Hindlimb muscle (tissue), 1 donor: ENCODE measurements around the gene TOLLIP. TPM values are rescaled to one million over a fixed set of nuclear protein-coding genes. Genes with fewer than 3 reads are reported as not detected.
"Not testable (repeated sequence)": the region's sequence is repeated elsewhere in the genome, so short reads cannot be mapped to it uniquely, and the experiment has no call there.

ENCODE experiments used
- DNase-seq: peaks from one replicate; pipeline ENCODE4 v3.0.0-alpha.2; 2013
- polyA plus RNA-seq: library from polyadenylated mRNA; unstranded; fragments of 120-200 nt; gene quantifications from one replicate; pipeline ENCODE4 v1.2.1, GENCODE V29; 2013; ENCODE audit not compliant: insufficient read length

The TOLLIP gene
- polyA plus RNA-seq, 1 donor = 33.9 TPM

DNA sequence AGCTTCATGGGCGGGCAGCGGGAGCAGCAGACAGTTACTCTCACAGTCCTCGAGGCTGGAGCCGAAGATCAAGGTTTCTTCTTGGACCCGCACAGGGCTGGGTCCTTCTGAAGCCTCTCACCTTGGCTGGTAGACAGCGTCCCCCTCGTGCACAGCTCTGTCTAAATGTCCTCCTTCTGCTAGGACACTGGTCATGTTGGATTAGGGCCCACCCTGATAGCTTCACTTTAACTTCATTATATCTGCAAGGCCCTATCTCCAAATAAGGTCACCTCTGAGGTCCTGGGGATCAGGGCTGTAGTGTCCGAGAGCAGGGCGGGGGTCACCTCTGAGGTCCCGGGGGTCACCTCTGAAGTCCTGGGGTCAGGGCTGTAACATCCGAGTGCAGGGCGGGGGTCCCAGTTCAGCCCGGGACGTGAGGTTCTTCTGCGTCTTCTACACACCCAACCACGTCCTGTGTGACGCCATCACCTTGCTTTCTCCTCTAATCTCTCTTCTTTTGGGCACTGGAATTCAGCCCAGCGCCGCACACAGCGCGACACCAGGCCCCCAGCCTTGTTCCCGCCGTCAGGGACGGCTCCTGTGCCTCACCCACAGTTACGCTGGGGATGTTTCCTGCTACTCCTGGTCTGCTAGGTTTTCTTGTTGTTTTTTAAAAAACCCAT, 34.1 kb upstream of the TOLLIP start:
- no peak for DNase-seq

DNA sequence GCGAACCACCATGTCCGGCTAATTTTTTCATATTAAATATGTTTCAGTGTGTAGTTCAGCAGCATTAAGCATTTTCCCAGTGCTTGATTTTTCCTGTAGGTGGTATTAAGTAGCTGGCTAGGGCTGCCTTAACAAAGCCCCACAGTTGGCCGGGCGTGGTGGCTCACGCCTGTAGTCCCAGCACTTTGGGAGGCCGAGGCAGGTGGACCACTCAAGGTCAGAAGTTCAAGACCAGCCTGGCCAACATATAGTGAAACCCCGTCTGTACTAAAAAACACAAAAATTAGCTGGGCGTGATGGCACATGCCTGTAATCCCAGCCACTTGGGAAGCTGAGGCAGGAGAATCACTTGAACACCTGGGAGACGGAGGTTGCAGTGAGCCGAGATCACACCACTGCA, 33.5 kb upstream of the TOLLIP start:
- no peak for DNase-seq

DNA sequence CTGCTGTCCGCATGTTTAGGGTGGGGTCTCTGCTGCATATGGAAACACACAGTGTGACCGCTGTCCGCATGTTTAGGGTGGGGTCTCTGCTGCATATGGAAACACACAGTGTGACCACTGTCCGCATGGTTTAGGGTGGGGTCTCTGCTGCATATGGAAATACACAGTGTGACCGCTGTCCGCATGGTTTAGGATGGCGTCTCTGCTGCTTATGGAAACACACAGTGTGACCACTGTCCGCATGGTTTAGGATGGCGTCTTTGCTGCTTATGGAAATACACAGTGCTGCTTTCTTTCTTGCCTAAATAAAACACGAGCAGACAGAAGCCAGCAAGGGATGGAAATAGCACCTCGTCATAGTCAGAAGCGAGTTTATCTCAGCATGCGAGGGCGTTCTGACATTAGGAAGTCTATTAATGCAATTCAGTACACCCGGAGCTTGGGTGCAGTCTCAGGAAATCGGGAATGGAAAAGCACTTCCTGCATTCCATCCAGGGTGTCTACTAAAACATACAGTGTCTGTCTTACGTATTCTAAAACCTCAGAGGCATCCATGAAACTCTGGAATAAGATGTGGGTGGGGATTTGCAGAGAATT, 32.6 kb upstream of the TOLLIP start:
- DNase-seq = no peak

DNA sequence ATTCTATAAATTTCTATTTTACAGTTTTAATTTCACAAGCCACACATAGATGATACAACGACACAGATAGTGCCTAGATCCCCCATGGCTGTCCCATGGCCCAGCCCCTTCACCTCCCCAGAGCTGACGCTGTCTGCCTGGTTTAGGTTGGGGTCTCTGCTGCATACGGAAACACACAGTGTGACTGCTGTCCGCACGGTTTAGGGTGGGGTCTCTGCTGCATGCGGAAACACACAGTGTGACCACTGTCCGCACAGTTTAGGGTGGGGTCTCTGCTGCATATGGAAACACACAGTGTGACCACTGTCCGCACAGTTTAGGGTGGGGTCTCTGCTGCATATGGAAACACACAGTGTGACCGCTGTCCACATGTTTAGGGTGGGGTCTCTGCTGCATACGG, 31.8 kb upstream of the TOLLIP start:
- not testable (repeated sequence) for DNase-seq

DNA sequence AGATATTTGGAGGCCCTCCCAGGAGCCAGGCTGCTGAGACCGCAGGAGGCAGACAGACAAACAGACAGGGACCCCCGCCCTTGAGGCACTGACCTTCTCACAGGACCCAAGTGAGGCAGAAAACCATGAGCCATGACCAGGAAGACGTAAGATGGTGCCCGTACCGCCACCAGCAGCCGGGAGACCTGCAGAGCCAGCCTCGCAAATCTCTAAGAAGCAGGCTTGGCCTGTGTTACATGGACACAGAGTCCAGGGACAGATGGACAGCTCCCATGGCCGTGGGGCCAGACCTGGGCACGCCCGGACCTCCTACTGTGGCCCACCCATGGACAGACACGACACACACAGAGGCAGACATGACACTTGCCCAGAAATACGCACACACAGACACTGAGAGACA, 30.7 kb upstream of the TOLLIP start:
- no peak for DNase-seq

DNA sequence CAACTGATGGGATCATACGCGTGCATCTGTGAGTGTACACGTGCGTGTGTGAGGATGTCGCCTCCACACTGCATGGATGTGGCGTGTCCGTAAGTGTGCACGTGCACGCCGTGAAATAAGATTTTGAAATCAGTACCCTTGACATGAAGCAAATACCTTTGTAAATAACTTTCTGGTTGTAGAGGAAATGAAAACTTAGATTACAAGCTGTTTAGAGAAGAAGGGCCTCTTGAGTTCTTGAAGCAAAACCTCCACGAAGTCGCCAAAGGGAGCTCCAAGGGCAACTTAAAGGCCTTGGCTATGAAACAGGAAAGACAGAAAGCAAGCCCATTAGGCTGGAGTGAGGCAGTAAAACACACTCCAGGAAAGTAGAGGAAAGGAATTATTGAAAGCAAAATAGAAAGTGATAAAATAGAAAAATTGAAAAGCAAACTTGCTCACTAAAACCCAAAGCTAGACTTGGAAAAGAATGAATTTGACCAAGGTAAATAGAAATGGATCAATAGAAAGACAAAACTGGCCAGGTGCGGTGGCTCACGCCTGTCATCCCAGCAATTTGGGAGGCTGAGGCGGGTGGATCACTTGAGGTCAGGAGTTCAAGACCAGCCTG, 29.7 kb upstream of the TOLLIP start:
- DNase-seq = no peak

DNA sequence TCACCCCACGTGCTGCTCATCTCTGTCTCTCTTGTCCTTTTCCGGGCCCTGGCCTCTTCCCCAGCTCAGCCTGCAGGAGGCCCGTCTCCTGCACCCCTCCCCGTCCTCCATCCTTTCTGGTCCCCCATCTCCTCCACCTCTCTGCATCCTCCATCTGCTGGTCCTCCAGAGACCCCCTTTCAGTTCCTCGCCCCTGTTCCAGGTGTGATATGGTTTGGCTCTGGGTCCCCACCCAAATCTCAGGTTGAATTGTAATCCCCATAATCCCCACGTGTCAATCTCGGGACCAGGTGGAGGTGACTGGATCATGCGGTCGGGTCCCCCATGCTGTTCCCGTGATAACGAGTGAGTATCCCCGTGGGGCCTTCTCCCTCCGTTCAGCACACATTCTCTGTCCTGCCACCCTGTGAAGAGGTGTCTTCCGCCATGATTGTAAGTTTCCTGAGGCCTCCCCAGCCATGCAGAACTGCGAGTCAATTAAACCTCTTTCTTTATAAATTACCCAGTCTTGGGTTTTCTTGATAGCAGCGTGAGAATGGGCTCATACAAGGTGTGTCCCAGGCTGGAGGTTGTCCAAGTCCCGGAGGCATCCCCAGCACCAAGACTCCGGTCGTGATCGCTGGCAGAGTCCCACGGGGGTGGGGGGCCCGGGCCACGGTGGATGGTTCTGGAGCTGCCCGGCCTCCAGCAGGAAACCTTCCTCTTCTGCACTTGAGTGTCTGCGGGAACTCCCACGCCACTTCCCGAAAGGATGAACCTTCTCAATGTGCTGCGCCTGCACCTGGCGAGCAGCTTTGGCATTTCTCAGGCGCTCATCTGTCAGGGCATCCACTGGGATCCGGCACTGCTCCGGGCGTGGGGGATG, 29.0 kb upstream of the TOLLIP start:
- no peak for DNase-seq

DNA sequence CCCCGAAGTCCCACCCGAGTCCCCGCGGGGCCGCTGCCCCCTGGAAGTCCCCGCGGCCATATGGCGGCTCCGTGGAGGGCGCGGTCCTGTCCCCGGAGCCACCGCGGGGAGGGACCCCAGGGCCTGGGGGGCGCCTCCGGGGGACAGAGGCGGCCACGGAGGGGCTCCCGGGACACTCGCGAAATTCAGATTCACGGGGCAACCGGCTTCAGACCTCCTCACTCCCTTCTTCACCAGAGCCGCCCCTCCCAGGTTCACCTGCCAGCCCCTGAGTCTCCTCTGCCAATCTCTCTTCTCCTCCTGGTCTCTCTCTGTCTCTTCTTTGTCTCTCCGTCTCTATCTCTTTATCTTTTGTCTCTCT, 28.2 kb upstream of the TOLLIP start:
- no peak for DNase-seq

DNA sequence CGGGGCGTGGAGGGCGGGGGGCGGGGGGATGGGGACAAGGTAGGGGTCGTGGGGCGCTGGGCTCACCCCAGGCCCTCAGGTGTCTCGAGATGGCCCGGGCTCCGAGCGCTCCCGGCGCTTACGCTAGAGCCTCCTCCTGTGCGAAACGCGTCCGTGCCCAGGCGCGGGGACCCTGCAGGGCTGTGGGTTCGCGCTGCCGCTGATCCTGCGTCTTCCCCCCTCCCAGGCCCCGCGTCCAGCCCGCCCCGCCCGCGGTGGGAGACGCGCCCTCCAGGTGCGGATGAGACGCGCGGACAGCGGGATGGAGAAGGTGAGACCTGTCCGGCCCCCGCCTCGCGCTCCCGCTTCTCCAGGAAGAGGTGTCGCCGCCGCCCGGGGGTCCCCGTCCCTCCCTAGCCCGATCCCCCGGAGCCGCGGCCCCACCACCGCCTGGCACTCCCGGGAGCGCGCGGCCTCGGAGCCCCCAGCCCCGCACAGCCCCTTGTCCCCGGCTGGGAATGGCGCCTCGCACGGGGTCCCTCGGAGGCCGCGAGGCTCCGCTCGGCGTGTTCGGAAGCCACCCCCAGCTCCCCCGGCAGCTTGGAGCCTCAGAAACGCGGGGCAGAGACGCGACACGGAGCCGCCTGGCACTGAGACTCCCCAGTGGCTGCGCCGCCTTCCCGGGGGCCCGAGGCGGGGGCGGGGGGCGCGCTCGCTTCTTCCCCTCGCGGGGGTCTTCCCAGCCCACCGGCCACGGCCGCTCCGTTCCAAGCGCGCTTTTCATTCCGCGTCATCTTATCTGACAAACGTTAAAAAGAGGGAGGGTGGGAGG, 27.6 kb upstream of the TOLLIP start:
- DNase-seq = no peak

DNA sequence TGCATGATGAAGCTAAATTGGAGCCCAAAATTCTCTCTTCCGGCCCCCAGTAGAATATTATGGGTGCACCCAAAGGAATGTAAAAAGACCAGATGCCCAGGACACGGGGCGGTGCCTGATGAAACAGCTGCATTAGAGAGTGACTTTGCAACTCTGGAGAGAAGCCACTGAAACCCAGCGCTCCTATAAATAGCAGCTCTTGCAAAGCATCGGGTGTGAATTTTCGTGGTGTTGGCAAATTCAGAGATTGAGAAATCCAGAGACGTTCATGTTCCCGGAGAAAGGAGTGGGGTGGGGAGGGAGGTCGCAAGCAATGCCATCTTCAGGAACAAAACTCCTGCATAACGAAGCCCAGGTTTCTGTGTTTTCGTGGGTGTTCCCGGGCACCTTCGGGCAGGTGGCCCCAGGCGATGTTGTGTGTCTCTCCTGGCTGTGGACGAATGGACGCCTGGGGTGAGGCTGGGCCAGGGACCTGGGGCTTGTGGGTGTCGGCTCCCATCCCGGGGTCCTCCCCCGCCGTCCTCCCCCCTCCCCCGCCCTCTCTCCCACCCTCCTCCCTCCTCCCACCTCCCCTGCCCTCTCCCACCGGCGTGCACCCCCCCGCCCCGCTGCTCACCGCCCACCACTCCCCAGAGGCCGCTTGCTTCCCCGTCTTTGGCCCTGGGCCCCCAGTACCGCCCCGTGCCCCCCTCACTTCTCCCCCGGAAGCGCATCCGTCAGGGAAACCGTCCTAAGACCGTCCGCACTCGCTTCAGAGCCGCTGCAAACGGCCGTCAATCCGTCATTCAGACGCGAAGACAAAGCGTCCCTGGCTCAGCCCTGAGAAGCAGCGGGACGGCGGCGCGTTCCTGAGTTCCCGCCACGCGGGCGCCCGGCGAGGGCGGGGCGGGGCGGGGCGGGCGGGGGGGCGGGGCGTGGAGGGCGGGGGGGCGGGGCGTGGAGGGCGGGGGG, 26.7 kb upstream of the TOLLIP start:
- peak; percentile 58 for DNase-seq

DNA sequence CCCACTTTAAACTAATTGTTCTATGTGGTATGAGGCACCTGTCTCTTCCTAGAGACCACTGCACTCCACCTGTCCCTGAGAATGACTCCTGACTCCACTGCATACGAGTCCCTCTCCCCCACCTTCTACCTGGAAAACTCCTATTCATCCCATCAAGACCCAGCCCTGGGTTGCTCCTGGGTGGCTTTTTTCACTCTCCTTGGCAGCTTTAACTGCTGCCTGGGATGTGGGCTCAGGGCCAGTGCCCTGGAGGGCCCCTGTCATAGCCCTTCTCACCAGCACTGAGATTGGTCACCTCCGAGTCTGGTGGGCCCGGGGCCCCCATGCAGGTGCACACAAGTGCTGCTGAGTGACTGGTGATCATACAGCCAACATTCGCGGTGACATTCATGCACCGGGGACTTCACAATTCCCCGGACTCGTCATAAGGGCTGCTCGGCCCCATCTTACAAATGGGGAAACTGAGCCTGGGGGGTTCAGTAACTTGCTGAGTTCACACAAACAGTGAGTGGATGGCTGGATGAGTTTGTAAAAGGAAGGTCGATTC, 25.9 kb upstream of the TOLLIP start:
- DNase-seq = no peak

DNA sequence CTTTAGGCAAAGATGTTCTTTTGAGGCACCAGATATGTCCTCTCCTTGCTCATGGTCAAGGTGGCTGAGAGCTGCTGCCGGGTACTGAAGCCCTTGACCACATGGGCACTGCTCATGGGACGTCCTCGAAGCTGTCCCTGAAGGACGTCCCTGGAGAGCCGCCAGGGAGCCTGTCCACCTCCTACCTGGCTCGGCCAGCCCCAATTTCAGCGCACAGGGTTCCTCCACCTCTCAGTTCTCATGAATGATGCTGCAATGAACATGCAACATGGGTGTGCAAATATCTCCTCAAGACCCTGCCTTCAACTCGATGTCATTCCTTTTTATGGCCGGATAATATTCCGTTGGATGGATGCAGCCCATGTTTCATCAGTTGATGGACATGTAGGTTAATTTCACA, 24.4 kb upstream of the TOLLIP start:
- DNase-seq = no peak

DNA sequence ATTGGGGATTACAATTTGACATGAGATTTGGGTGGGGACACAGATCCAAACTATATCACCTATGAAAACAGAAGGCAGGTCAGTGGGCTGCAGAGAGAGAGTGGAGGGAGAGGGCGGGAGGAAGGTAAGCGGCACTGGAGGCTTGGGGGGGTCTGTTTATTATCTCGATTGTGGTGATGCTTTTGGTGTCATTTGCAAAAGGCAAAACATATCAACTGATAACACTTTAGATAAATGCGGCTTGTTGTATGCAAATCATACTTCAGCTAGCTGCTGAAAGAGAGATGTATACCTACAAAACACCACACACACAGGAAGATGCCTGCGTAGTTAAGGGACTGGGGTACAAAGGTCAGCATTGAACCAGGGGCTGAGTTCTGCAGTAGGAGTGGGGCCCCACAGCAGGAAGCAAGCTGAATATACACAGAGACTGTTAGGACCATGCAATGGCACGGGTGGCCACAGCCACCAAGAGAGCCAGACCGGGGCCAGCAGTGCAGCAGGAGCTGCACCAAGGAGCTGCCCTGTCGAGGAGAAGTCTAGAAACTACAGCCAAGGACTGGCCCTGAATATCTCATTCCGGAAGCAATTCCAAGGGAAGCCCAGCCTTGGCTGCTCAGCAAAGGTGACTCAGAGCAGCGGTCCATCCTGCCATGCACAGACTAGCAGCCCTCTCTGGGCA, 23.8 kb upstream of the TOLLIP start:
- DNase-seq = no peak

DNA sequence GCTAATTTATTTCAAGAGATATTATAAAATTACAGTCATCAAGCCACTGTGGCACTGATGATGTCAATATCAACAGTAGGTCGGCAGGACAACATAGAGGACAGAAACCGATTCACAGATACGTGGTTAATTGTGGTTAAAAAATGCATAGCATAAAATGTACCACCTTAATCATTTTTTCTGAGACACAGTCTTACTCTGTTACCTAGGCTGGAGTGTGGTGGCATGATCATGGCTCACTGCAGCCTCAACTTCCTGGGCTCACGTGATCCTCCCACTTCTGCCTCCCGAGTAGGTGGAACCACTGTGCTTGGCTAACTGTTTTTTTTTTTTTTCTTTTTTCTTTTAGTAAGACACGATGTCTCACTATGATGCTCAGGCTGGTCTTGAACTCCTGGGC, 21.0 kb upstream of the TOLLIP start:
- DNase-seq = no peak

DNA sequence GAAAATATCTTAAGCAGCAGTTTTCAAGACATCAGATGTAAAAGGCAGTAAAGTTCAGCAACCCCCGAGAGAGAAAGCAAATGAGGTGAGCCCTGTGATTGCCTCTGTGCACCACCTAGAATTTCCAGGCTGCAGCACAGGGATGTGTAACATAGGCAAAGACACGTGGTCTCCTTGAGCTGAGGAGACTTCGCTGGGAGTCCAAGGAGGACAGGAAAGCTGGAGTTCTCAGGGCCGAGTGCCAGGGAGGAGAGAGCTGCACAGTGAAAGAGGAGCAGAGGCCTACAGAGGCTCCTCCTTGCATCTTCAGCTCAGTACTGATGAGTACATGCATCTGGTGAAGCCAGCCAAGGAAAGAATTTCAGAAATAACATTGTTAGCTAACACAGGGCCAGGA, 17.6 kb upstream of the TOLLIP start:
- no peak for DNase-seq

DNA sequence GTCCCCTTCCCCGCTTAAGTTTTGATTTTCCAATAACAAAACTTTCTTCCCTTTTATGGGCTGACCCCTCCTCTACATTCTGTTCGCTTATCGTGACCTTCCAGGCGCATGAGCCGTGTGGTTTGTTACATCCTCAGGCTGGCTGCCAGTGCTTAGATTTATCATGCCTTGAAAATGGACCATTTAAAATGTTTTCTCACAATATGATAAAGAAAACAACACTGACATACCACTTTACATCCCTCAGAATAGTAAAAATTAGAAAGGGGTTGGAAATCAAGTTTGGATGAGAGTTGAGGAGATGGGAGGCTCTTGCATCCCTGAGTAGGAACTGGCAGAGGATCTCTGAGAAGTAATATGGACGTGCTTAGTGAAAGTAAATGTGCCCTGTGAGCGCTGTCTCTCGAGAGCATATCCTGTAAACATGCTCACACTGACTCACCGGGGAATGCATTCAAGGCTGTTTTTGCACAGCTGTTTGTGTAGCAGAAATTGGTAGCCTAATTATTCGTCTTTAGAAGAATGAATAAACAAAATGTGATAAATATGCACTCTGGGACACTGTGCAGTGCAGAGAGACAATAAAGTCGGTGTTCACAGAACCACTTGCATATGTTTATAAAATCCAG, 17.1 kb upstream of the TOLLIP start:
- no peak for DNase-seq

DNA sequence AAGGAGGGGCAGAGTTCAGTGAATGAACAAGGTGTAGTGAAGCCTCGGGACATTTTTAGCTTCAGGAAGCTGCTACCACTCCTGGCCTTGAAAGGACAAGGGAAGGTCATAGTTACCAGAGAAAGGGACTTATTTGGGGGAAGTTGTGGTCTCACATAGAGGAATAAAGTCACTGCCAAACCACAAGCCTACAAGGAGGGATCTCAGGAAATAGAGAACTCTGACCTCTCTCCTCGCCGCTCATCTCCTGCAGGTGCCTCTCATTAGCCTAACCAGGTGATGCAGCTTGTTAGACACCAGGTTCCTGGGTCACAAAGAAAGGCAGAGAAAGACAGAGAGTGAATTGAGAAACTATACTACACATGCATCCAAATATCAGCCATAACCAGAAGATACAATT, 14.3 kb upstream of the TOLLIP start:
- no peak for DNase-seq

DNA sequence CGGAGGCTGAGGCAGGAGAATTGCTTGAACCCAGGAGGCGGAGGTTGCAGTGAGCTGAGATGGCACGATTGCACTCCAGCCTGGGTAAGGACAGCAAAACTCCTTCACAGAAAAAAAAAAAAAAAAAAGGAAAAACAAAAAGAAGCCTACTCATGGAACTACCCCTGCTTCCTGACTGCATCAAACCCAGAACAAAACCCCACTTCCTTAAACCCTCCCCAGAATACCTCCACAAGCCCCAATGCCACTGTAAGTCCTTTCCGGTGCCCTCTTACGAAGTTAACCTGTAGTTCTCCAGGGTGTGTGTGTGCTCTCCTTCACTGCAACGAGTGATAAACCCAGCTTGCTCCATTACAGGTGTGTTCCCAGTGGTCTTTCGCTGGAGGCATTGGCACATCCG, 8.6 kb upstream of the TOLLIP start:
- no peak for DNase-seq

DNA sequence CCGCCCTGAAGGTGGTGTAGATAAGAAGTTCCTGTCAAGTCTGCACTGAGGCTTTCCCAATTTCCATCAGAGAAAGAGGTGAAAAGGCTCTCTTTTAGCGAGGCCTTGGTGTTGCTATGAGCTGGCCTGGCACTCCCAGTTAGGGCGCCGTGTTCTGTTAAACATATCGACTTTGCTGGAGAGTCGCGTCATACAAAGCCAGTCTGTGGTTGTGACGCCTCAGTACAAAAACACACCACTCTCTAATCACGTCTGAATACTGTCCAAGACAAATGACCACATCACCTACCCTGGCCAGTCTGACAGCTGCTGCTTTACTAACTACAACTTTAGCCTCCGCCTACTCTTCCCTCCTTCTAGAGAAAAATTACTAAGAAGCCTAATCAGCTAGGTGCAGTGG, 8.0 kb upstream of the TOLLIP start:
- no peak for DNase-seq
